Measurements from ENCODE around the gene PDE6B. TPM values are rescaled to one million over a fixed set of nuclear protein-coding genes. Genes with fewer than 3 reads are reported as not detected.

The PDE6B gene
- polyA plus RNA-seq, 2 donors, result 0.41 to 0.89 TPM

- no peak overlapping the region for H3K27ac ChIP-seq (ENCODE audit: low read depth in 2 of 2, low read length in 1 of 2)
- no peaks in the 10 kb centered on the region for H3K27me3 ChIP-seq (ENCODE audit: control insufficient read depth in 1 of 2, insufficient read depth in 2 of 2, low read length in 2 of 2)
- H3K36me3 ChIP-seq (ENCODE audit: control insufficient read depth in 2 of 2, insufficient read depth in 2 of 2, low read length in 1 of 2), result no peaks in the 10 kb centered on the region
- 65 to 68% methylated on average over 25 to 26 of the region's 26 CpGs for WGBS, 2 donors
- H3K4me3 ChIP-seq (ENCODE audit: low read depth in 1 of 2, low read length in 2 of 2), result no peak overlapping the region
- H3K9me3 ChIP-seq (ENCODE audit: control insufficient read depth in 2 of 2, insufficient read depth in 1 of 2, low read depth in 1 of 2, low read length in 1 of 2), result no peaks in the 10 kb centered on the region
- H3K4me1 ChIP-seq (ENCODE audit: control insufficient read depth in 2 of 2, insufficient read depth in 2 of 2, low read length in 1 of 2), result peaks cover 0 to 9% of the 10 kb centered on the region in 2 donors
Observed at GRCh38 chr4:655464-656151, 30.2 kb downstream of the PDE6B start.

GRCh38 chr4:656436-657337 is 31.3 kb downstream of the PDE6B start:
- Histone ChIP-seq H3K27ac (ENCODE audit: low read depth in 2 of 2, low read length in 1 of 2) (no peak overlapping the region), H3K36me3 (ENCODE audit: control insufficient read depth in 2 of 2, insufficient read depth in 2 of 2, low read length in 1 of 2) (no peaks in the 10 kb centered on the region), H3K4me1 (ENCODE audit: control insufficient read depth in 2 of 2, insufficient read depth in 2 of 2, low read length in 1 of 2) (peaks cover 0 to 5% of the 10 kb centered on the region in 2 donors), H3K27me3 (ENCODE audit: control insufficient read depth in 1 of 2, insufficient read depth in 2 of 2, low read length in 2 of 2) (no peaks in the 10 kb centered on the region), H3K4me3 (ENCODE audit: low read depth in 1 of 2, low read length in 2 of 2) (no peak overlapping the region), H3K9me3 (ENCODE audit: control insufficient read depth in 2 of 2, insufficient read depth in 1 of 2, low read depth in 1 of 2, low read length in 1 of 2) (no peaks in the 10 kb centered on the region)
- 73 to 77% methylated on average over 58 of the region's 58 CpGs for WGBS, 2 donors

- no peaks in the 10 kb centered on the region for H3K9me3 ChIP-seq (ENCODE audit: control insufficient read depth in 2 of 2, insufficient read depth in 1 of 2, low read depth in 1 of 2, low read length in 1 of 2)
- H3K4me3 ChIP-seq (ENCODE audit: low read depth in 1 of 2, low read length in 2 of 2), result no peak overlapping the region
- peaks cover 0 to 5% of the 10 kb centered on the region in 2 donors for H3K4me1 ChIP-seq (ENCODE audit: control insufficient read depth in 2 of 2, insufficient read depth in 2 of 2, low read length in 1 of 2)
- WGBS, 2 donors, result 75% methylated on average over 22 to 23 of the region's 23 CpGs
- no peaks in the 10 kb centered on the region for H3K36me3 ChIP-seq (ENCODE audit: control insufficient read depth in 2 of 2, insufficient read depth in 2 of 2, low read length in 1 of 2)
- H3K27me3 ChIP-seq (ENCODE audit: control insufficient read depth in 1 of 2, insufficient read depth in 2 of 2, low read length in 2 of 2), result no peaks in the 10 kb centered on the region
- H3K27ac ChIP-seq (ENCODE audit: low read depth in 2 of 2, low read length in 1 of 2), result no peak overlapping the region
Observed at GRCh38 chr4:657338-657833, 32.0 kb downstream of the PDE6B start.

- Histone ChIP-seq H3K9me3 (ENCODE audit: control insufficient read depth in 2 of 2, insufficient read depth in 1 of 2, low read depth in 1 of 2, low read length in 1 of 2) (no peaks in the 10 kb centered on the region), H3K4me3 (ENCODE audit: low read depth in 1 of 2, low read length in 2 of 2) (no peak overlapping the region), H3K27me3 (ENCODE audit: control insufficient read depth in 1 of 2, insufficient read depth in 2 of 2, low read length in 2 of 2) (no peaks in the 10 kb centered on the region), H3K27ac (ENCODE audit: low read depth in 2 of 2, low read length in 1 of 2) (no peak overlapping the region), H3K36me3 (ENCODE audit: control insufficient read depth in 2 of 2, insufficient read depth in 2 of 2, low read length in 1 of 2) (no peaks in the 10 kb centered on the region), H3K4me1 (ENCODE audit: control insufficient read depth in 2 of 2, insufficient read depth in 2 of 2, low read length in 1 of 2) (peaks cover under 1 to 5% of the 10 kb centered on the region in 2 donors)
- 78 to 81% methylated on average over 26 to 27 of the region's 27 CpGs for WGBS, 2 donors
Observed at GRCh38 chr4:657834-658667, 32.7 kb downstream of the PDE6B start.

GRCh38 chr4:658681-659667 is 33.6 kb downstream of the PDE6B start:
- 90 to 92% methylated on average over 32 of the region's 32 CpGs for WGBS, 2 donors

GRCh38 chr4:659851-660250 is 34.5 kb downstream of the PDE6B start:
- Histone ChIP-seq H3K4me3 (ENCODE audit: low read depth in 1 of 2, low read length in 2 of 2) (no peak overlapping the region), H3K4me1 (ENCODE audit: control insufficient read depth in 2 of 2, insufficient read depth in 2 of 2, low read length in 1 of 2) (peaks cover 2 to 8% of the 10 kb centered on the region in 2 donors), H3K9me3 (ENCODE audit: control insufficient read depth in 2 of 2, insufficient read depth in 1 of 2, low read depth in 1 of 2, low read length in 1 of 2) (no peaks in the 10 kb centered on the region), H3K27me3 (ENCODE audit: control insufficient read depth in 1 of 2, insufficient read depth in 2 of 2, low read length in 2 of 2) (no peaks in the 10 kb centered on the region), H3K27ac (ENCODE audit: low read depth in 2 of 2, low read length in 1 of 2) (no peak overlapping the region), H3K36me3 (ENCODE audit: control insufficient read depth in 2 of 2, insufficient read depth in 2 of 2, low read length in 1 of 2) (no peaks in the 10 kb centered on the region)
- WGBS, 2 donors, result 85 to 91% methylated on average over 8 of the region's 8 CpGs

More at GRCh38 chr4:658681-659667, 33.6 kb downstream of the PDE6B start:
- Histone ChIP-seq H3K27me3 (ENCODE audit: control insufficient read depth in 1 of 2, insufficient read depth in 2 of 2, low read length in 2 of 2) (no peaks in the 10 kb centered on the region), H3K4me3 (ENCODE audit: low read depth in 1 of 2, low read length in 2 of 2) (no peak overlapping the region), H3K27ac (ENCODE audit: low read depth in 2 of 2, low read length in 1 of 2) (no peak overlapping the region), H3K4me1 (ENCODE audit: control insufficient read depth in 2 of 2, insufficient read depth in 2 of 2, low read length in 1 of 2) (peaks cover 2 to 11% of the 10 kb centered on the region in 2 donors), H3K9me3 (ENCODE audit: control insufficient read depth in 2 of 2, insufficient read depth in 1 of 2, low read depth in 1 of 2, low read length in 1 of 2) (no peaks in the 10 kb centered on the region), H3K36me3 (ENCODE audit: control insufficient read depth in 2 of 2, insufficient read depth in 2 of 2, low read length in 1 of 2) (no peaks in the 10 kb centered on the region)

GRCh38 chr4:660401-660800 is 35.0 kb downstream of the PDE6B start:
- Histone ChIP-seq H3K36me3 (ENCODE audit: control insufficient read depth in 2 of 2, insufficient read depth in 2 of 2, low read length in 1 of 2) (no peaks in the 10 kb centered on the region), H3K9me3 (ENCODE audit: control insufficient read depth in 2 of 2, insufficient read depth in 1 of 2, low read depth in 1 of 2, low read length in 1 of 2) (no peaks in the 10 kb centered on the region), H3K27me3 (ENCODE audit: control insufficient read depth in 1 of 2, insufficient read depth in 2 of 2, low read length in 2 of 2) (no peaks in the 10 kb centered on the region), H3K4me3 (ENCODE audit: low read depth in 1 of 2, low read length in 2 of 2) (no peak overlapping the region), H3K27ac (ENCODE audit: low read depth in 2 of 2, low read length in 1 of 2) (no peak overlapping the region), H3K4me1 (ENCODE audit: control insufficient read depth in 2 of 2, insufficient read depth in 2 of 2, low read length in 1 of 2) (peaks cover 2 to 8% of the 10 kb centered on the region in 2 donors)
- 91% methylated on average over 10 of the region's 10 CpGs for WGBS, 2 donors

GRCh38 chr4:661231-661630 is 35.9 kb downstream of the PDE6B start:
- Histone ChIP-seq H3K9me3 (ENCODE audit: control insufficient read depth in 2 of 2, insufficient read depth in 1 of 2, low read depth in 1 of 2, low read length in 1 of 2) (no peaks in the 10 kb centered on the region), H3K4me1 (ENCODE audit: control insufficient read depth in 2 of 2, insufficient read depth in 2 of 2, low read length in 1 of 2) (peaks cover 2 to 8% of the 10 kb centered on the region in 2 donors), H3K27ac (ENCODE audit: low read depth in 2 of 2, low read length in 1 of 2) (no peak overlapping the region), H3K27me3 (ENCODE audit: control insufficient read depth in 1 of 2, insufficient read depth in 2 of 2, low read length in 2 of 2) (no peaks in the 10 kb centered on the region), H3K36me3 (ENCODE audit: control insufficient read depth in 2 of 2, insufficient read depth in 2 of 2, low read length in 1 of 2) (no peaks in the 10 kb centered on the region), H3K4me3 (ENCODE audit: low read depth in 1 of 2, low read length in 2 of 2) (no peak overlapping the region)
- WGBS, 2 donors, result 88 to 94% methylated on average over 3 of the region's 3 CpGs
